T47D (cell line): ENCODE measurements around the gene URGCP.
"Not testable (repeated sequence)": the region's sequence is repeated elsewhere in the genome, so short reads cannot be mapped to it uniquely, and the experiment has no call there.

Experiments used
- DNase-seq, 2 experiments: peaks; one replicate each; pipeline versions ENCODE4 v3.0.0 to v3.0.0-alpha.2; 2011 to 2012; ENCODE audit warnings: low read depth in 1 of 2, low spot score in 1 of 2
- JUND ChIP-seq: IDR thresholded peaks from 2 replicates; pipeline ENCODE4 v1.6.1; 2012; ENCODE audit warnings: low read depth
- in situ Hi-C: cut with HindIII; loops from 2 replicates; pipeline ENCODE4 v1.10.0; 2016; ENCODE audit warnings: low sequenced_read_pairs, low pct_unique_long_range_greater_than_20kb

URGCP gene

DNA sequence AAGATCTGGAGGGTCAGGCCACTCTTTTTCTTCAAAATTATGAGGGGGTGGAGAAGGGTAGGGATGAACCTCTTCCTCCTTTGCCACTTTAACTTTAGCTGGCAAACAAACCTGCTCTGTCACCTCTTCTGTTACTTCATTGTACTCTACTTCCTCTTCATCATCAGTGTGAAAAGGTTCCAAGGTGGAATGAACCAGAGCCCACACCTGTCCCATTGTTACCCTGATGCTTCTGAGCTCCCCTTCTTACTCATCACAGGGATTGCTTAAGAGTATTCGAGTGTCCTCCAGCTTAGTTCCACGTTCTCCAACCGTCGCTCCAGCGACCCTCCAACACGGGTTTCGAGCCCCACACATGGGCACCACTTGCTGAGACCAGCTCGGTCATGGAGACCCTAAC is 42.3 kb downstream of the URGCP start:
- in situ Hi-C loops: no loop called here
- TF ChIP-seq JUND: no peak
- DNase-seq: no peak

GRCh38 chr7:43856996-43857395 is 49.4 kb downstream of the URGCP start:
- no peak for TF ChIP-seq JUND
- DNase-seq: no peak
- in situ Hi-C loops: no loop called here

DNA sequence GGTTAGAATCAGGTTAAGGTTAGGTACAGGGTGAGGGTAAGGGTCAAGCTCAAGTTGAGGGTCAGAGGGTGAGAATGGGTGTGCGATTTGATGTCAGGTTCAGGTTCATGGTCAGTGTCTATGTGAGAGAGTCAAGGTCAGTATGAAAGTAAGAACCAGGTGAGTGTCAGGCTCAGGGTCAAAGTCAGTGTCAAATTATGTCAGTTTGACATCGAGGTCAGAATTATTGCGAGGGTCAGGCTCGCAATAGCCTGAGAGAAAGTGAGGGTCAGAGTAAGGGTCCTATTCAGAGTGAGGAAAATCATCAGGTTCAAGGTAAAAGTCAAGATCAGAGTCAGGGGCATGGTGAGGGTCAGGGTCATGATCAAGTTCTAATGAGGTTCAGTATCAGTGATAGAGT is 50.1 kb downstream of the URGCP start:
- in situ Hi-C loops: no loop called here
- TF ChIP-seq JUND: no peak
- DNase-seq: no peak

GRCh38 chr7:43855176-43855575 is 51.2 kb downstream of the URGCP start:
- in situ Hi-C loops: no loop called here
- TF ChIP-seq JUND: no peak

DNA sequence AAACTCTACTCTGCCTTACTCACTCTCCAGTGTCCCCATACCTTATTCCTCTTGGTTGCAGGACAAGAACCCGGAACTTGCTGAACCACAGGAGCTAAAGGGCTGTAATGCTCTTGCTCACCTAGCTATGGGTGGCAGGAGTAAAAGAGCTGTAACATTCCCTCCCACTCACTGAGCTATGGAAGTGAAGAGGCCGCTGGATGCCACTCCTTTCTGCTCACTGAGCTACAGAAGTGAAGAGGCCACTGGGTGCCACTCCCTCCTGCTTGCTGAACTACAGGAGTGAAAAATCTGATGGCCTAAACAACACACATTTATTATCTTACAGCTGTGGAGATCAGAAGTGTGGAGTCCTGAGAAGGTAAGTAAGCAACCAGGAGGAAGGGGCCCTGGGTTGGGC is 54.6 kb downstream of the URGCP start:
- in situ Hi-C loops: no loop called here
- no peak for DNase-seq
- TF ChIP-seq JUND: no peak

More at GRCh38 chr7:43855176-43855575, 51.2 kb downstream of the URGCP start:
- no peak for DNase-seq

- DNase-seq: no peak
- TF ChIP-seq JUND: no peak
- in situ Hi-C loops: no loop called here
Measured at GRCh38 chr7:43850348-43851116, 55.9 kb downstream of the URGCP start.

DNA sequence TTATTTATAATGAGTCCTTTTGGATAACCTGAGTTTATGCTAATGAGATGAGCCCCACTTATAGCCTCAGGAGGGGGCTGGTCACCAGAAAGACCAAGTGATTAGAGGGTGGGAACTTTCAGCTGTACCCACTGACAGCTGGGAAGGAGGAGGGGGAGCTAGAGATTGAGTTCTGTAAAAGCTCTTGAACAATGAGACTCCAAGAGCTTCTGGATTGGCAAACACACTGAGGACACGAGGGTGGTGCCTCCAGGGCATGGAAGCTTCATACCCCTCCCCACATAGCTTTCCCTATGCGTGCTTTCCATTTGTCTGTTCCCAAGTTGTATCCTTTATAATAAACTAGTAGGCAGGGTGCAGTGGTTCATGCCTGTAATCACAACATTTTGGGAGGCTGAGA is 57.3 kb downstream of the URGCP start:
- in situ Hi-C loops: no loop called here
- no peak for DNase-seq
- TF ChIP-seq JUND: no peak

DNA sequence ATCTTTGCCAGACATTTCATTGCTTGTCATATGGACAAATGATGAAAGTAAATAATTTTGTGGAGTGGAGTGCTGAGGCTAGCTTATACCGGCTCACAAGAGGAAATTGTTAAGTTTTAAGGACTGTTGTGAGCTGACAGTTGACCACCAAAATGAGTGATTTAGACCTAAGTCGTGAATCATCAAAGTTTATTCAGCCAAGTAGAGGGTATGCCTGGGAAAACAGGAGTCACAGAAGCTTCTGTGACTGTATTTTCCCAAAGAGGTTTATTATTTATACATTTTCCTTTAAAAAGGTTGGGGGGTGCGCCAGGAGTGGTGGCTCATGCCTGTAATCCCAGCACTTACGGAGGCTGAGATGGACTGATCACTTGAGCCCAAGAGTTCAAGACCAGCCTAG is 58.9 kb downstream of the URGCP start:
- no peak for TF ChIP-seq JUND
- DNase-seq: no peak
- in situ Hi-C loops: no loop called here

DNA sequence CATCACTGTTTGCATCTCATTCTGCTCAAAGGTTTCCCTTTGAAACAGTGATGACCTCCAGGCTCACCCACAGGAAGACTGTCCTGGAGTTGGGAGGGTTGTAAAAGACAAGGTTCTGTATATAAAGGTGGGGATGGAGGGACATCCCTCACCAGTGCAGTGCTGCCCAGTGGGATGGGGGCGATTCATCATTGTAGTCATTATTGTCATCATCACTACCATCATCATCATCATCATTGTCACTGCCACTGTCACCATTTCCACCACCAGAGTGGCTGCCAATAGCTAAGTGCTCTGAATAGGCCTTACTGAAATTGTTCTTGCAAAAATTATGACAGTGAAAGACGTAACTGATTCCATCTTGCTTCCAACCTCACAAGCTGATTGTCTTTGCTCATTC is 61.7 kb downstream of the URGCP start:
- no peak for TF ChIP-seq JUND
- DNase-seq: no peak
- in situ Hi-C loops: no loop called here

DNA sequence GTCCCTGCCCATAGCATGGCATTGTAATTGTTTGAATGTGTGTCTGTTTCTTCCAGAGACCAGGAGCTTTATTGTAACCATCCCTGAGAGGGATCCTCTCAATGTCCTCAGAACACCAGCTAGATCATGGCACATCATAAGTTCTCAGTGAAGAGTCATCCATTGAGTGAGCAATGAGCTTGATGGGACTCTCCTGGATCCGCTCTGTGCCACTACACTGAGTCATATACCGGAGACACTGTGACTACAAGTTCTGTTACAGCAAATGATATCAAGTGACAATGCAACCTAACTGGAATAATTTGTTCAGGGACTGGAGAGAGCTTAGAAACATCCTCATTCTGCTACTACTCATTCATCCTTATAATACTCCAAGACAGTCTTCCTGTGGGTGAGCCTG is 62.1 kb downstream of the URGCP start:
- in situ Hi-C loops: no loop called here
- TF ChIP-seq JUND: no peak
- no peak for DNase-seq

DNA sequence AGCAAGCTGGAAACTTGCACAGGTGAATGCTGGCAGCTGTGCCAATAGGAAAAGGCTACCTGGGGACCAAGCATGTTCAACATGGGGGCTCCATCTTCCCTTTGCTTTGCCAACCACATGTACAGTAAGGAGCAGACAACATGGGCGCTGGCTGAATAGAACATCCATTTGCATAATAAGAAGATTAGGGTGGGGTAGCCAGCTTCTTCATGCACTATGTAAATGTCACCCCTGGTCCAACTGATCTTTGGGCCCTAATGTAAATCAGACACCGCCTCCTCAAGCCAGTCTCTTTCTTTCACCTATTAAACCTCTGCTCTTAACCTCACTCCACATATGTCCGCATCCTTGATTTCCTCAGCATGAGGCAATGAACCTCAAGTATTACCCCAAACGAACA is 63.1 kb downstream of the URGCP start:
- in situ Hi-C loops: no loop called here
- DNase-seq: no peak
- TF ChIP-seq JUND: no peak

DNA sequence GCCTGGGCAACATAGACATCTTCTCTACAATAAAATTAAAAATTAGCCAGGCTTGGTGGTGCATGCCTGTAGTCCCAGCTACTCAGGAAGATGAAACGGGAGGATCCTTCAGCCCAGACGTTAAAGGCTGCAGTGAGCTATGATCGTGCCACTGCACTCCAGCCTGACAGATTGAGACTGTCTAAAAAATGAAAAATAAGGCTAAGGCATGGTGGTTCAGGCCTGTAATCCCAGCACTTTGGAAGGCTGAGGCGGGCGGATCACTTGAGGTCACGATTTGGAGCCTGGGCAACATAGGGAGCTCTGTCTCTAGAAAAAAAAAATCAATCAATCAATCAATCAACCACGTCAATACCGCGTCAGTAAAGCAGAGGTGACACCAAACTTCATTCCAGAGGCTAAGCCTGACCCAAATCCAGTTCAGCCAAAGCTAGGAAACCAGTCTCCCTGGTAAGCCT is 68.2 kb downstream of the URGCP start:
- in situ Hi-C loops: no loop called here
- no peak for TF ChIP-seq JUND
- no peak for DNase-seq

GRCh38 chr7:43834463-43835251 is 71.7 kb downstream of the URGCP start:
- in situ Hi-C loops: no loop called here
- peak in 1 of 2 experiments; percentile 44 for DNase-seq
- no peak for TF ChIP-seq JUND

DNA sequence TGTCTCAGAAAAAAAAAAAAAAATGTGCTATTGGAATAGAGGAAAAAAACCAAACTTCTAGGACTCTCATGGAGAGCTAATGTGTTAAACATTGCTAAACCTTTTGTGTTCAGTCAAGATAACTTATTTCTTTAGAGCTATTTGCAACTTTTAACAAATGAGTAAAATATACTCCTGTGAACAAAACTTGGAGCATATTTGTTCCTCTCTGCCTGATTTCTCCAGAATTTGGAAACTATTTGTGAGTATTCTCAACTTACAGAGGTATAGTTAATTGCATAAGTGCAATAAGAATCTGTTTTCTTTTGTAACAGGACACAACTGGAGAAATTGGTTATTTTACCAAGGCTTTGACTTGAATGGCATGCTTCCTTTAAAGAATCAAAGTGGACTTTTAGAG is 75.5 kb downstream of the URGCP start:
- DNase-seq, in situ Hi-C loops: not testable (repeated sequence)
